IMR-90 (cell line): ENCODE results near the gene ANKRD11. TPM values are rescaled to one million over a fixed set of nuclear protein-coding genes. Genes with fewer than 3 reads are reported as not detected.
A peak's percentile ranks its signal among the peaks of the same experiment; 100 is the strongest.

Experiments used
- ATAC-seq: fragments of 200-7000 bp; cut with Tn5 transposase; 2 replicates; pipeline ENCODE4 v1.9.1; 2020; ENCODE audit warnings: low read depth, mild to moderate bottlenecking, moderate library complexity
- BruUV-seq: library from RNA; stranded (reverse); fragments of 400-500 nt; replicated peaks from 2 replicates; lab custom pipeline; 2021; lab: Mats Ljungman, UMichigan
- CTCF ChIA-PET: fragments of 300-600 bp; formaldehyde crosslinking; extraction: SDS; loops from one replicate; lab custom pipeline; 2021; ENCODE audit warnings: antibody characterized with exemption; lab: Yijun Ruan, JAX
- POLR2A ChIA-PET: fragments of 300-600 bp; sonication (Branson Sonifier 250); formaldehyde crosslinking; loops from one replicate; lab custom pipeline; 2022; ENCODE audit warnings: antibody characterized with exemption; ENCODE audit not compliant: unreplicated experiment; lab: Charles Lee
- DNase-seq: peaks from one replicate; pipeline ENCODE4 v3.0.0; 2013
- H2AFZ ChIP-seq: replicated peaks from 2 replicates; pipeline ENCODE3; 2013; ENCODE audit warnings: low read length, mild to moderate bottlenecking; ENCODE audit not compliant: poor library complexity
- H2AK5ac ChIP-seq: 2 replicates; pipeline ENCODE4 v1.6.1; 2013; ENCODE audit warnings: low read depth, low read length, inconsistent platforms
- H2AK9ac ChIP-seq: replicated peaks from 2 replicates; pipeline ENCODE3; 2013; ENCODE audit warnings: mild to moderate bottlenecking, low read depth, low read length, moderate library complexity; ENCODE audit not compliant: poor library complexity
- H2BK120ac ChIP-seq: 2 replicates; pipeline ENCODE4 v1.6.1; 2013; ENCODE audit warnings: low read depth, low read length, inconsistent platforms
- H2BK15ac ChIP-seq: 3 replicates; pipeline ENCODE4 v1.6.1; 2013; ENCODE audit warnings: low read depth, low read length, inconsistent platforms
- H2BK20ac ChIP-seq: 2 replicates; pipeline ENCODE4 v1.6.1; 2013; ENCODE audit warnings: low read depth, mild to moderate bottlenecking, inconsistent platforms, low read length, moderate library complexity
- H2BK5ac ChIP-seq: 2 replicates; pipeline ENCODE4 v1.6.1; 2013; ENCODE audit warnings: mild to moderate bottlenecking, low read depth, low read length, inconsistent platforms; ENCODE audit not compliant: poor library complexity, severe bottlenecking
- H3K14ac ChIP-seq: replicated peaks from 2 replicates; pipeline ENCODE4 v1.6.1; 2013; ENCODE audit warnings: low read depth, low read length, inconsistent platforms
- H3K18ac ChIP-seq: 2 replicates; pipeline ENCODE4 v1.6.1; 2013; ENCODE audit warnings: low read depth, low read length, control low read depth
- H3K23ac ChIP-seq: 2 replicates; pipeline ENCODE4 v1.6.1; 2013; ENCODE audit warnings: low read depth, low read length, inconsistent platforms
- H3K27ac ChIP-seq: 2 replicates; pipeline ENCODE4 v1.5.1; 2013; ENCODE audit warnings: mild to moderate bottlenecking, control low read depth, low read length; ENCODE audit not compliant: insufficient read depth
- H3K27me3 ChIP-seq: 2 replicates; pipeline ENCODE4 v1.6.1; 2013; ENCODE audit warnings: low read length; ENCODE audit not compliant: control insufficient read depth, insufficient read depth
- H3K36me3 ChIP-seq: 2 replicates; pipeline ENCODE4 v1.6.1; 2013; ENCODE audit warnings: low read length, mixed read lengths; ENCODE audit not compliant: control insufficient read depth, insufficient read depth
- H3K4ac ChIP-seq: 2 replicates; pipeline ENCODE4 v1.6.1; 2013; ENCODE audit warnings: low read depth, low read length, inconsistent platforms
- H3K4me1 ChIP-seq: 2 replicates; pipeline ENCODE4 v1.6.1; 2013; ENCODE audit warnings: low read length, mixed read lengths; ENCODE audit not compliant: control insufficient read depth, insufficient read depth
- H3K4me2 ChIP-seq: 2 replicates; pipeline ENCODE4 v1.6.1; 2013; ENCODE audit warnings: low read depth, mild to moderate bottlenecking, control low read depth, low read length, moderate library complexity
- H3K4me3 ChIP-seq: 2 replicates; pipeline ENCODE4 v1.5.1; 2013; ENCODE audit warnings: low read depth, mild to moderate bottlenecking, control low read depth, low read length, moderate library complexity; ENCODE audit not compliant: insufficient read depth
- H3K56ac ChIP-seq: 2 replicates; pipeline ENCODE4 v1.6.1; 2013; ENCODE audit warnings: low read length, inconsistent platforms; ENCODE audit not compliant: insufficient read depth; ENCODE audit errors: extremely low read depth
- H3K79me1 ChIP-seq, 2 experiments: 2 replicates each; pipeline ENCODE4 v1.6.1; 2013; ENCODE audit warnings: low read length in 2 of 2, inconsistent platforms in 1 of 2, low read depth in 1 of 2
- H3K9ac ChIP-seq: 2 replicates; pipeline ENCODE4 v1.6.1; 2013; ENCODE audit warnings: low read depth, low read length, control low read depth
- H3K9me1 ChIP-seq: 2 replicates; pipeline ENCODE4 v1.6.1; 2013; ENCODE audit warnings: low read length, inconsistent platforms; ENCODE audit not compliant: insufficient read depth
- H3K9me3 ChIP-seq: 2 replicates; pipeline ENCODE4 v1.6.1; 2013; ENCODE audit warnings: low read length; ENCODE audit not compliant: control insufficient read depth, insufficient read depth
- H4K20me1 ChIP-seq: 2 replicates; pipeline ENCODE4 v1.6.1; 2013; ENCODE audit warnings: low read length, inconsistent platforms; ENCODE audit not compliant: insufficient read depth
- H4K5ac ChIP-seq: 2 replicates; pipeline ENCODE4 v1.6.1; 2013; ENCODE audit warnings: mild to moderate bottlenecking, low read depth, low read length, control low read depth
- H4K8ac ChIP-seq, 2 experiments: 2 replicates each; pipeline ENCODE4 v1.6.1; 2013; ENCODE audit warnings: low read depth in 2 of 2, low read length in 2 of 2, control low read depth in 1 of 2, inconsistent platforms in 1 of 2
- H4K91ac ChIP-seq: 2 replicates; pipeline ENCODE4 v1.6.1; 2013; ENCODE audit warnings: low read depth, low read length, inconsistent platforms; ENCODE audit not compliant: insufficient read depth
- CEBPB ChIP-seq: IDR thresholded peaks from 2 replicates; pipeline ENCODE4 v1.6.1; 2012; ENCODE audit warnings: low read depth, low read length, improper control_type of control experiment
- SMC3 ChIP-seq: fragments of 150-350 bp; IDR thresholded peaks from 2 replicates; pipeline ENCODE4 v1.6.1; 2016; ENCODE audit warnings: low read depth, mild to moderate bottlenecking, antibody characterized with exemption, low read length, moderate library complexity
- WGBS, 2 experiments: methylation state at CpG; one replicate each; pipeline versions ENCODE4 v1.1.5 to v1.1.7; 2013; ENCODE audit warnings: missing lambda C conversion rate in 2 of 2; ENCODE audit not compliant: insufficient read length in 1 of 2; ENCODE audit errors: extremely low coverage in 2 of 2; 5-methylcytosine and 5-hydroxymethylcytosine counted together
- dilution Hi-C: fragments of 300-500 bp; cut with HindIII; formaldehyde crosslinking; loops from one replicate; pipeline ENCODE4 v1.14.3; 2018; ENCODE audit warnings: low sequenced_read_pairs; ENCODE audit not compliant: unreplicated experiment
- in situ Hi-C: fragments of 300-500 bp; cut with MboI; formaldehyde crosslinking; loops from 3 replicates; pipeline ENCODE4 v1.14.3; 2019; ENCODE audit warnings: low sequenced_read_pairs, inconsistent platforms, mixed read lengths
- intact Hi-C: fragments of 100-400 bp; cut with micrococcal nuclease; formaldehyde crosslinking; loops from 2 replicates; pipeline ENCODE4 v1.10.0; 2022
- polyA plus RNA-seq, 3 experiments: library from polyadenylated mRNA; depleted of rRNA; stranded (reverse); fragments of >200 nt; gene quantifications; 2 replicates each; pipeline ENCODE4 v1.2.3, GENCODE V29; 2012; ENCODE audit warnings: low replicate concordance in 1 of 3
- total RNA-seq: library from RNA; depleted of rRNA; stranded (reverse); fragments of >200 nt; gene quantifications from 2 replicates; pipeline ENCODE4 v1.2.3, GENCODE V29; 2012
- TF ChIP-seq, protein P1 (sequence below): fragments of 150-350 bp; IDR thresholded peaks from 2 replicates; pipeline ENCODE4 v1.6.1; 2017; ENCODE audit warnings: mild to moderate bottlenecking, antibody characterized with exemption, low read length, low read depth

ANKRD11 gene
- total and polyA plus RNA-seq, 2 of the 4 experiments (the other 2 are of a cell fraction), result 46.8 to 71.9 TPM

DNA sequence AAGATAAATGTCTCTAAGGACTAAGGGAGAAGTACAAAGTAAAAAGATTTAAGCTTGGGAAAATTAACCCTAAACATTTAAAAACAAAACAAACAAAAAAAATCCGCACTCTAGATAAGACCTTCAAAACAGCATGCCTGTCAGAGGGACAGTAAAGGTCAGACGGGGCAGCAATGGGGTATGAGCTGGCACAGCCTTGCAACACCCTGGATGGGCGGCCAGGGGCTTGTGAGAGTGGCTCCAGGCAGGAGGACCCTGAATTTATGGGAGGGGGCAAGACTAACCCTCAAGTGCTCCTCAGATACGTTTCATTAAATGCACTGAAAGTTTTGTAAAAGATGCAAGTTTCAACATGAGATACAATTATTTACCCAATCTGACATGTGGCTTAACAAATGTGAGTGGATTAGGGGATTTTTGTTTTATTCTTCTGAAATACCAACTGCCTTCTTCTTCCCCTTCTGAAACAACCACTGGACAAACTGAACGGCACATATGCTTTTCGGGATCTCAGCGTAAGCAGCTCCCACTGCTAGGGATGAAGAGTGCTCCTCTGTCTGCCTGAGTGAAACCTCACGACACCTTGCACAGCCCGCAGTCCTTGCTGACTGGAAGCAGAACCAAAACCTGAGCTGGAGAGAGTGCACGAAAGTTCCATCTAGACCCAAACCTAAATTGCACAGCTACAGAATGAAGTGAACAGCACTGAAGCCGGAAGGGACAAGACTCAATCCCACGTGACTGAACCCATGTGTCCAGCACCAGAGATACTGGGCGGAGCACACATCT lies 128.4 kb downstream of the ANKRD11 start:
- intact Hi-C loops, result no loop called here
- CTCF ChIA-PET, result interaction anchor here (0.6 kb wide), 1 partner anchor 9 kb away, joined by 3 read pairs; no protein-coding TSS in a partner anchor
- WGBS, 2 experiments, result 100% methylated on average over 2 of the region's 13 CpGs; no CpG with 5 or more reads in 1 of the 2 experiments

More for the DNA sequence above, 128.4 kb downstream of the ANKRD11 start:
- no peak overlapping the region for H2AFZ ChIP-seq
- no peaks in the 10 kb centered on the region for H3K27me3 ChIP-seq
- no peak overlapping the region for H2AK5ac ChIP-seq
- H4K8ac ChIP-seq, result 0 out of 4 replicates have a peak overlapping the region, but pooled peaks of 1 of the 2 experiments have one; percentile 8
- no peak overlapping the region for H2AK9ac ChIP-seq
- H3K14ac ChIP-seq, result no peak overlapping the region
- H2BK20ac ChIP-seq, result no peak overlapping the region
- no peak overlapping the region for H3K9ac ChIP-seq
- H2BK5ac ChIP-seq, result no peak overlapping the region
- no peak overlapping the region for H4K5ac ChIP-seq
- in situ Hi-C loops, result no loop called here
- peaks cover 40% of the 10 kb centered on the region for H3K4me1 ChIP-seq
- peaks cover 2% of the 10 kb centered on the region for H3K36me3 ChIP-seq
- no peak overlapping the region for H4K91ac ChIP-seq
- H2BK15ac ChIP-seq, result no peak overlapping the region
- no peak overlapping the region for H2BK120ac ChIP-seq
- H3K9me3 ChIP-seq, result no peaks in the 10 kb centered on the region
- H3K79me1 ChIP-seq, result peaks cover 30 to 91% of the 10 kb centered on the region in 2 experiments
- peaks cover 73% of the 10 kb centered on the region for H3K9me1 ChIP-seq
- BruUV-seq, result no TSS peak
- H3K4me3 ChIP-seq, result no peak overlapping the region
- H3K23ac ChIP-seq, result 0 out of 2 replicates have a peak overlapping the region, but pooled peaks have one; percentile 13
- H3K56ac ChIP-seq, result no peak overlapping the region
- DNase-seq, result no peak
- ATAC-seq, result no peak
- no peak for TF ChIP-seq SMC3
- TF ChIP-seq, protein P1, sequence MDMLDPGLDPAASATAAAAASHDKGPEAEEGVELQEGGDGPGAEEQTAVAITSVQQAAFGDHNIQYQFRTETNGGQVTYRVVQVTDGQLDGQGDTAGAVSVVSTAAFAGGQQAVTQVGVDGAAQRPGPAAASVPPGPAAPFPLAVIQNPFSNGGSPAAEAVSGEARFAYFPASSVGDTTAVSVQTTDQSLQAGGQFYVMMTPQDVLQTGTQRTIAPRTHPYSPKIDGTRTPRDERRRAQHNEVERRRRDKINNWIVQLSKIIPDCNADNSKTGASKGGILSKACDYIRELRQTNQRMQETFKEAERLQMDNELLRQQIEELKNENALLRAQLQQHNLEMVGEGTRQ, result peak; percentile 48; the same call in 1 of the 2 replicates
- TF ChIP-seq CEBPB, result 0 out of 2 replicates have a peak, but pooled peaks have one; percentile 12
- no peak overlapping the region for H3K4me2 ChIP-seq
- H4K20me1 ChIP-seq, result peaks cover 98% of the 10 kb centered on the region
- H3K18ac ChIP-seq, result no peak overlapping the region
- dilution Hi-C loops, result no loop called here
- H3K4ac ChIP-seq, result no peak overlapping the region
- H3K27ac ChIP-seq, result no peak overlapping the region
- POLR2A ChIA-PET, result no interaction called here
